Measurements from ENCODE around the gene FLOT1.

FLOT1 gene

GRCh38 chr6:30707281-30707850 lies 35.1 kb downstream of the FLOT1 start (continued):
- TF ChIP-seq ZNF274 (IDR thresholded peaks at IDR 0.05; ENCODE audit: low read length) = no peak
- no peak for TF ChIP-seq ZNF274 (tag by site-specific recombination; IDR thresholded peaks at IDR 0.05; ENCODE audit: borderline replicate concordance)
- no peak for TF ChIP-seq ZNF596 (tag by site-specific recombination; IDR thresholded peaks at IDR 0.05)
- no peak for TF ChIP-seq YY1 (tag by site-specific recombination; IDR thresholded peaks at IDR 0.05)
- no peak for TF ChIP-seq RBAK (tag by site-specific recombination; IDR thresholded peaks at IDR 0.05)
- TF ChIP-seq ZNF366 (tag by site-specific recombination; conservative IDR thresholded peaks at IDR 0.05) = peak; percentile 52; the same call in 1 of the 2 replicates
- no peak for TF ChIP-seq ZNF623 (tag by site-specific recombination; IDR thresholded peaks at IDR 0.05)
- TF ChIP-seq ZNF354C (tag by site-specific recombination; IDR thresholded peaks at IDR 0.05; ENCODE audit: borderline replicate concordance, low read depth) = no peak
- TF ChIP-seq KLF8 (tag by site-specific recombination; IDR thresholded peaks at IDR 0.05) = 0 out of 2 replicates have a peak, but pooled peaks have one; percentile 31
- TF ChIP-seq, protein P1, sequence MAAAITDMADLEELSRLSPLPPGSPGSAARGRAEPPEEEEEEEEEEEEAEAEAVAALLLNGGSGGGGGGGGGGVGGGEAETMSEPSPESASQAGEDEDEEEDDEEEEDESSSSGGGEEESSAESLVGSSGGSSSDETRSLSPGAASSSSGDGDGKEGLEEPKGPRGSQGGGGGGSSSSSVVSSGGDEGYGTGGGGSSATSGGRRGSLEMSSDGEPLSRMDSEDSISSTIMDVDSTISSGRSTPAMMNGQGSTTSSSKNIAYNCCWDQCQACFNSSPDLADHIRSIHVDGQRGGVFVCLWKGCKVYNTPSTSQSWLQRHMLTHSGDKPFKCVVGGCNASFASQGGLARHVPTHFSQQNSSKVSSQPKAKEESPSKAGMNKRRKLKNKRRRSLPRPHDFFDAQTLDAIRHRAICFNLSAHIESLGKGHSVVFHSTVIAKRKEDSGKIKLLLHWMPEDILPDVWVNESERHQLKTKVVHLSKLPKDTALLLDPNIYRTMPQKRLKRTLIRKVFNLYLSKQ (tag by site-specific recombination; IDR thresholded peaks at IDR 0.05; ENCODE audit: borderline replicate concordance) = no peak
- TF ChIP-seq ZNF664 (tag by site-specific recombination; IDR thresholded peaks at IDR 0.05) = no peak
- TF ChIP-seq ZNF571 (tag by site-specific recombination; IDR thresholded peaks at IDR 0.05) = no peak
- no peak for TF ChIP-seq ZFP3 (tag by site-specific recombination; IDR thresholded peaks at IDR 0.05; ENCODE audit: low read depth)
- TF ChIP-seq ZIC2 (tag by site-specific recombination; IDR thresholded peaks at IDR 0.05) = peak; percentile 68
- peak; percentile 46; the same call in 1 of the 2 replicates for TF ChIP-seq ZNF558 (tag by site-specific recombination; IDR thresholded peaks at IDR 0.05)
- peak; percentile 87 for TF ChIP-seq GLIS1 (tag by site-specific recombination; IDR thresholded peaks at IDR 0.05)
- peak; percentile 57 for TF ChIP-seq PRDM1 (tag by site-specific recombination; IDR thresholded peaks at IDR 0.05)
- no peak for TF ChIP-seq ZNF221 (tag by site-specific recombination; IDR thresholded peaks at IDR 0.05; ENCODE audit: borderline replicate concordance)
- no peak for TF ChIP-seq ZNF416 (tag by site-specific recombination; IDR thresholded peaks at IDR 0.05)
- peak; percentile 50; the same call in 1 of the 2 replicates for TF ChIP-seq ZSCAN30 (tag by site-specific recombination; IDR thresholded peaks at IDR 0.05)
- no peak for TF ChIP-seq ZNF654 (tag by site-specific recombination; IDR thresholded peaks at IDR 0.05; ENCODE audit: low read depth)
- TF ChIP-seq ZNF585B (tag by site-specific recombination; IDR thresholded peaks at IDR 0.05) = no peak
- TF ChIP-seq, protein P2, sequence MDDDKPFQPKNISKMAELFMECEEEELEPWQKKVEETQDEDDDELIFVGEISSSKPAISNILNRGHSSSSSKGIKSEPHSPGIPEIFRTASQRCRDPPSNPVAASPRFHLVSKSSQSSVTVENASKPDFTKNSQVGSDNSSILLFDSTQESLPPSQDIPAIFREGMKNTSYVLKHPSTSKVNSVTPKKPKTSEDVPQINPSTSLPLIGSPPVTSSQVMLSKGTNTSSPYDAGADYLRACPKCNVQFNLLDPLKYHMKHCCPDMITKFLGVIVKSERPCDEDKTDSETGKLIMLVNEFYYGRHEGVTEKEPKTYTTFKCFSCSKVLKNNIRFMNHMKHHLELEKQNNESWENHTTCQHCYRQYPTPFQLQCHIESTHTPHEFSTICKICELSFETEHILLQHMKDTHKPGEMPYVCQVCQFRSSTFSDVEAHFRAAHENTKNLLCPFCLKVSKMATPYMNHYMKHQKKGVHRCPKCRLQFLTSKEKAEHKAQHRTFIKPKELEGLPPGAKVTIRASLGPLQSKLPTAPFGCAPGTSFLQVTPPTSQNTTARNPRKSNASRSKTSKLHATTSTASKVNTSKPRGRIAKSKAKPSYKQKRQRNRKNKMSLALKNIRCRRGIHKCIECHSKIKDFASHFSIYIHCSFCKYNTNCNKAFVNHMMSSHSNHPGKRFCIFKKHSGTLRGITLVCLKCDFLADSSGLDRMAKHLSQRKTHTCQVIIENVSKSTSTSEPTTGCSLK (tag by site-specific recombination; IDR thresholded peaks at IDR 0.05) = no peak
- TF ChIP-seq ZBTB26 (tag by site-specific recombination; optimal IDR thresholded peaks at IDR 0.05) = no peak
- no peak for TF ChIP-seq EGR2 (tag by site-specific recombination; IDR thresholded peaks at IDR 0.05; ENCODE audit: low read depth)
- peak; percentile 40; the same call in 1 of the 2 replicates for TF ChIP-seq SCRT2 (tag by site-specific recombination; IDR thresholded peaks at IDR 0.05)
- no peak for TF ChIP-seq ZNF747 (tag by site-specific recombination; IDR thresholded peaks at IDR 0.05)
- TF ChIP-seq ZBTB21 (tag by site-specific recombination; IDR thresholded peaks at IDR 0.05) = peak; percentile 17; the same call in 1 of the 2 replicates
- TF ChIP-seq PATZ1 (tag by site-specific recombination; IDR thresholded peaks at IDR 0.05) = peak; percentile 43
- TF ChIP-seq OVOL3 (tag by site-specific recombination; IDR thresholded peaks at IDR 0.05) = no peak
- no peak for TF ChIP-seq KLF7 (tag by site-specific recombination; IDR thresholded peaks at IDR 0.05; ENCODE audit: borderline replicate concordance)
- TF ChIP-seq MEIS1 (CRISPR knock-in tag; IDR thresholded peaks at IDR 0.05; ENCODE audit: borderline replicate concordance) = no peak
- no peak for TF ChIP-seq ZNF112 (tag by site-specific recombination; IDR thresholded peaks at IDR 0.05)
- TF ChIP-seq OSR2 (tag by site-specific recombination; IDR thresholded peaks at IDR 0.05) = peak; percentile 60
